Astrocyte of the hippocampus (primary cell): ENCODE measurements around the gene SORBS1.

Experiments
- DNase-seq: peaks from one replicate; pipeline ENCODE4 v3.0.0; 2011; ENCODE audit warnings: low read depth, low spot score

SORBS1 gene

DNA sequence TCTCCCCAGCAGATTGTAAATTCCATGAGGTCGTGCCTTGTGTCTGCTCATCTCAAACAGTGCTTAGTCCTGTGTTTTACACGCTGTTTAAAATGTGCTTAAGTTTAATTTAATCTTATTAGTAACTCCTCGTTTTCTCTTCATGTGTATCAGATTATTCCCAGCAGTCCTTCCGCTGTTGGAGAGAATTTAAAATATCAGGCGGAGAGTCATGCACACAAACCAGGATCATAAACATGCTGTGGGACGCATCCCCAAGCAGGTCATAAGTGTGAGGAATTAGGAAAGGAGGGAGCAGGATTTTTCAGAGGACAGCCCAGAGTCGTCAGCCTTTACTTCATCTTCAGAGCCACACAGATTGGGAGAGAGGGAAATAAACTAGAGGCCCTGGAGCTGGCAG lies 4.2 kb upstream of the SORBS1 start:
- DNase-seq, result no peak

DNA sequence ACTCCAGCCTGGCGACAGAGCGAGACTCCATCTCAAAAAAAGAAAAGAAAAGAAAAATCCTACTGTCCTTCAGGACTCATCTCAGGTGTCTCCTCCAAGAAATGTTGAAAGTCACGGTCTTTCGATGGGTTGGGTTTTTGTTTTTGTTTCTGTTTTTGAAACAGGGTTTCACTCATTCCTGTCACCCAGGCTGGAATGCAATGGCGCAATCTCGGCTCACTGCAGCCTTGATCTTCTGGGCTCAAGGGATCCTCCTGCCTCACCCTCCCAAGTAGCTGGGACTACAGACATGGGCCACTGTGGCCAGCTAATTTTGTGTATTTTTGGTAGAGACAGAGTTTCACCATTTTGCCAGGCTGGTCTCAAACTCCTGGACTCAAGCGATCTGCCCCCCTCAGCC lies 3.1 kb upstream of the SORBS1 start:
- no peak for DNase-seq

DNA sequence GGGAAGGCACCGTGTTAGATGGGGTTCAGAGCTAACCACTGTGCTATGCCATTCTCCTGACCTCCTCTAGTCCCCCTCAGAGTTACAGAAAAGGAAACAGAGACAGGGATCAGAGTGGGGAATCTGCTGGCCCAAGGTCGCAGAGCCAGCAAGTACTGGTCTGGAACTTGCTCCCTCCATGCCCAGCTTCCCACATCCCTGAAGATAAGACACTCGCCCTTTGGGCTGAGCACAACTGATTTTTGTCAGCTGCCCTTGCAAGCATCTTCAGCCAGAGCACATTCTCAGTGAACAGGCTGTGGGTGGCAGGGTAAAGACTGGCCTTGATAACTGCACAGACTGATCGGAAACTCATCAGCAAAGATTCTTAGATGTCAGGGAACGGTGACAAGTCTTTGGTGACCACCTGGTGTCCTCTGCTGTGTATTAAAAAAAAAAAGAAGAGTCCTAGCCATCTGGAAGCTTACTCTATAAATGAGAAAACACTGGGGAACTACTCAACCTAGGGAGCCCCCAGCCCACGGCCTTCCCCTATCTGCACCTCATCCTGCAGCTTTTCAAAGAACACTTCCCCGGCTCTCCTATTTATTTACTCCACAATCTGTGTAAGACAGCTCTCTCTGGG lies 1.3 kb upstream of the SORBS1 start:
- no peak for DNase-seq

DNA sequence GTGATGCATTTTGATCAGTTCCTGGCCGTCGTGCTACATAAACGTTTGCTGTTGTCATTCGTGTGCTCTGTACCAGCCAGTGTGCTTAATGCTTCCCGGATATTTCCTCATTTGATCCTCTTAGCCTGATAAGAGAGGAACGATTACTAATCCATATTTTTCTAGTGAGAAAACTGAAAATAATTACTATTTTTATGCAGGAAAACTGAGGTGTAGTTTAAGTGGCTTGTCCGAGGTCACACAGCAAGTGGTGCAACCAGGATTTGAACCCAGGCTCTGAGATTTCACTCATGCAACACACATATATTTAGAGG lies 650 bp upstream of the SORBS1 start:
- DNase-seq, result no peak

DNA sequence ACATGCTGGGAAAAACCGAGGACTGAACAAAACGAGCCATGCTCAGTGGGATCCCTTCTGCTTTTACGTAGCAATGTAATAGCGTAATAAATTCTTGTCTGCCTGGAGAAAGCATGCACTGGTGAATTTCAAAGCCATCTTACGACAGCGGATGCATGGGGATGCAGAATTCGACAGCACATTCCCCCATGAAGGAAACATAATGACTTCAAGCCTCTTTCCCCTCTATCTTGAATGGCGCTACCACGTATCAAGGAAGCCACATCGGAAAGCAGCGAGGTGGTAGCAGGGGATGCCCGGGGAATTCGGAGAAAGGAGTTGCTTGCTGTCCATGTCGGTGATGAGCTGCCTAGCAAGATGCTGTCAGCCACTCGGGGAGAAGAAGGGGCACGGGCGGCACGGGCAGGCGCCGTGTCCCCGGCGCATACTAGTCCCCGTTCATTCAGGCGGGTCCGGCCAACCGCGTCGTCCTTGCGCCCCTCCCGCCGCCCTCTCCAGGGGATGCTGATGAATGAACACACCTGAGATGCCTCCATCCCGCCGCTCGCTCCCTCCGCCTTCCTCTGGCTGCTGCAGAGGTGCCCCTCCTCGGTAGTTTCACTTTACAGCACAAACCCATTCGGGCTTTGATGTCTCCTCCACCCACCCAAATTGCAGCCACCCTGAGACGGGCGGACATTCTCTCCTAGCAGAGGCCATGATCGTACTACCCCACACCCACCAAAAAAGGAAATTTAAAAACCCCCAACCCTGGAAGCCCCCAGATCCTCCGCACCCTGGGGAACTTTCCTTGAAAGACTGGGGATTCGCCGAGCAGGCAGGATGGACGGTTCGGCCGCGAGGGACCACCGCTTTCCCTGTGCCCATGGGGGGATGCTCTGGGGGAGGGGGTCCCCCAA lies 644 bp downstream of the SORBS1 start:
- DNase-seq, result peak; percentile 58

DNA sequence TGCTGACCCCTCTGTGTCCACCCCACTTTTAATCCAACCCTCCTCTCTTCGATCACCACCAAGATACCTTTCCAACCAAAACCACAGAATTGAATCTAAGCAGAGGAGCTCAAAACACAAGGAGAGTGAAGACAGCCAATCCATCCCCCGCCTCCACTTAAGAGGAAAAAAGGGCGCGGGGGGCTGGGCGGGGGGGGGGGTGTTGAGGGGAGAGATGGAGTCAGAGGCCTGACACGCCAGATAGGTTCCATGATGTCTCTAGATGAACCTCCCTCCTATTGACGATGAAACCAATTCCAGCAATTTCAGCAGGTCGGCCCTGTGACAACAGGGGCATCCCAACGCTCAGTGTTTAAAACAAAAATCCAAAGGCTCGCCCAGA lies 1.3 kb downstream of the SORBS1 start:
- no peak for DNase-seq

DNA sequence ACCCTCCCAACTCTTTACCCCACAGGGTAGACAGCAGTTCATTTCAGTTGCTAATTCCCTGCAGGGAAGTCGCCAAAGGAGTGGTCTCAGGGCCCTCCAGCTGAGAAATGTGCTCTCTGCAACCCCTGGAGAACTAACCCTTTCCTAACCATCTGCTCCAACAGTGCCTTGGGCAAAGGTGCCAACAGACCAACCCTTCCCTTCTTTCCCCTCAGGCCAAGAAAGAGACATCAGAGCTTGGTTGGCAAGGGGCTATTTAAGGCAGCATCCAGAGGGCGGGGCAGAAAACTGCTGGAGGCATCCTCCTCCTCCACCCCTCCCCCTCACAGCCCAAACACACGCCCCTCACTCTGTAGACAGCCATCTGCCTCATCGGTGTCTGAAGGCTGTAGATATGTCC lies 1.7 kb downstream of the SORBS1 start:
- no peak for DNase-seq

DNA sequence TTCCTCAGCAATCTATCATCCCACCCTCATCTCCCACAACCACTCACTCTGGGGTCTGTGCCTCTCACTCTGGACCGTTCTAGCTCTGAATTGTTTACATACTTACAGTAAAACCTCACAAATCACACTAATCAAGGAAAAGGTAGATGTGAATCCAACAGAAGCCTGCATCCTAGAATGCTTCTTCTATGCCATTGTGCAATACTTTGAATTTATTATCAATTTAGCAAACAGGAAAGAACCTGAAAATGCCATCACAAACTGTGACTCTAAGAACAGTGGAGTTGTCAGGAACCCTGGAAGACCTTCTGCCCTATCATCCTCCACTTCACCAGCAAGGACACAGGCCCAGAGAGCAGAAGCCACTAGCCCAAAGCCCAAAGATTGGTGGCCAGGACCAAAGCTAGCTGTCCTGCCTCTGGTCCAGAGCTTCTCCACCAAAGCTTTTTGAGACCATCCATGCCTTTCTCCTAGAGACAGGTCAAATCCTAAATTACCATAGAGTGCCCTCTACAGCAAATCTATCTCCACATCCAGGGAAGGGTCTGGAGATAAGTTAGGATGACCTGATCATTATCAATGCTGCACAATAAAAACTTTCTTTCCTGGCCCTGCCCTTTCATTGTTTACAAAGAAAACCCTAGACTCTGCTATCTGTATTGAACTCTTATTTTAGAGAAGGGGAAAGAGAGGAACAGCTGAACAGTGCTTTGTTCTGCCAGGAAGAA lies 2.4 kb downstream of the SORBS1 start:
- DNase-seq, result no peak

DNA sequence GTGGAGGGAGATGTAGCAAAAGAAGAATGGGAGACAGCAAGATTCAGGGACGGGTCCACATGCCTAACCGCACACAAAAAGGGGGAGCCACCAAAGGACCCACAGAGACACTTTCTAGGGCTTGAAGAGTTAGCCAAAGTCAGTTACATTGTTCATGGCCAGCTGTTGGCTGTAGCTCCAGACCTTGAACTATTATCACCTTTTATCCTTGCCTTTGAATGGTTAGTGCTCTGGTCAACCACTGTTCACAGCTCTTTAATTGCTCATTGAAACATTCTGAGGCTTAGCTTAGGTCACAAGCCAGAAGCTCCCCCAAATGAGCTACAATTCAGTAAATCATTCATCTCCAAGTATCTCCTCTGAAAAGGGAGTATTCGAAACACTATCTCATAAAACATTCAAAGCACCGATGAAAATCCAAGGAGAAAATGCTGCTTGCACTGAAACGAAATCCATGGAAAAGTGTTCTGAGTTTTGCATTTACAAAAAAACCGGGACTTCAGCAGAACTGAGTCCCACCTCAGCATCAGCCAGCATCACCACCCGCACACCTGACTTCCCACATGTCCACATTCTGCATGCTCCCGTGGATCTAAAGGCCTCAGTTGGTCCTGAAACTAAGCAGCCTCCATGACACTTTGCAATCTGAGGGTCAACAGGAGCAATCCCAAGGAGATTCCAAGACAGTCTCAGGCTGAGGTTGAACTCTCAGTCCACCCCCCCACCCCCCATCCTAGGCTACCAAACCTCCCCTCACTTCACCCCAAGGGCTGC lies 4.0 kb downstream of the SORBS1 start:
- DNase-seq, result no peak

DNA sequence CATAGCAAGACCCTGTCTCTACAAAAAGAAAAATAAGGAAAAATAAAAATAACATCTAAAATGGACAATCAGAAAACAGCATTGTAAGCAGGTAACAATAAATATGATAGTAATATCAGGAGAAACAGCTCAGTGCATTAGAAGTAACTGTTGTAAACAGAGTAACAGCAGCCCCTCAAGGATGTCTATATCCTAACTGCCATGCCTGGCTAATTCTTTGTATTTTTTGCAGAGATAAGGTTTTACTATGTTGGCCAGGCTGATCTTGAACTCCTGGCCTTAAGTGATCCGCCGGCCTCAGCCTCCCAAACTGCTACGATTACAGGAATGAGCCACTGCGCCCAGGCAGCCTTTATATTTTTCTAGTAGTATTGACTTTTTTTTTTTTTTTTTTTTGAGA lies 7.5 kb downstream of the SORBS1 start:
- DNase-seq, result no peak

DNA sequence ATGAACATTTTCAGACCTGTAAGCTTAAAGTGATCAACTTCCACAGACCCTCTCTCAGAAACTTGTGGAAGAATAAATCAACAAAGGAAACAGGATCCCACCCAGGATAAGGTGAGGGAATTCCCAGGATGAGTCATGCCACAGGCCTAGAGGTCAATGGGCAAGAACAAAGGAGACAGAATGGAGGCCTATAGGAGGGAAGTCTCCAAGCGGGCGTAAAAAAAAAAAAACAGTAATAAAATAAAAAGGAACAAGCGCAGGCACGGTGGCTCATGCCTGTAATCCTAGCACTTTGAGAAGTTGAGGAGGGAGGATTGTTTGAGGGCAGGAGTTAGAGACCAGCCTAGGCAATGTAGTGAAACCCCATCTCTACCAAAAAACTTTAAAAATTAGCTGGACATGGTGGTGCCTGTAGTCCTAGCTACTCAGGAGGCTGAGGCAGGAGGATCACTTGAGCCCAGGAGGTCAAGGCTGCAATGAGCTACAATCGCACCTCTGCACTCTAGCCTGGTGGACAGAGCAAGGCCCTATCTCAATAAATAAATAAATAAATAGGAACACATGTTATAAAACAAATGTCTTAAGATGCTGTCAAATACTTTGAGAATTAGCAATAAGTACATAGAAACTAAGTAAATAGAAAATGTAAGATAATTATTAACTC lies 8.4 kb downstream of the SORBS1 start:
- peak; percentile 44 for DNase-seq

DNA sequence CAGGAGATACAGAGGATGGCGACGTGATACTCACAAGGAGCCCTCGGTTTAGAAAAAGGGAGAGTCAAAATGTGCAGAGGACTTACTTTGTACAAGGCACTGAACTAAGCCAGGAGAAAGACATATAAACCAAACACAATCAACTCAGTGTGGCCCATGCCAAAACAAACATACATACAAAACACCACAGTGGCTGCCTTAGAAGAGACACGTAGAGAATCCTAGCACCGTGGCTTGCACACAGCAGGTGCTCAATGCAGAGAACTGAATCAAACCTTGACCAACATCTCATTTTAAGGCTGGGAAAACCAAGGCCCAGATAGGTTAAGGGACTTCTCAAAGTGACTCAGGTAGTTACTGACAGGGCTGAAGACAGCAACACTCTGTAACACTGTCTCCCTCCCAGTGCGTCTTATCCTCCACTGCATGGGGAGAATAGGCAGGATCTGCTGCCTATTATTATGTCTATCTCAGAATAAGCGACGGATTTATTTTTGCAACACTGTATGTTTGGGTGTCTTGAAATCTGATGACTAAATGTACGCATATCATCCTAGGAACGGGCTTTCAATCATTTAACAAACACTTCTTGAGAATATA lies 11.0 kb downstream of the SORBS1 start:
- peak; percentile 54 for DNase-seq

DNA sequence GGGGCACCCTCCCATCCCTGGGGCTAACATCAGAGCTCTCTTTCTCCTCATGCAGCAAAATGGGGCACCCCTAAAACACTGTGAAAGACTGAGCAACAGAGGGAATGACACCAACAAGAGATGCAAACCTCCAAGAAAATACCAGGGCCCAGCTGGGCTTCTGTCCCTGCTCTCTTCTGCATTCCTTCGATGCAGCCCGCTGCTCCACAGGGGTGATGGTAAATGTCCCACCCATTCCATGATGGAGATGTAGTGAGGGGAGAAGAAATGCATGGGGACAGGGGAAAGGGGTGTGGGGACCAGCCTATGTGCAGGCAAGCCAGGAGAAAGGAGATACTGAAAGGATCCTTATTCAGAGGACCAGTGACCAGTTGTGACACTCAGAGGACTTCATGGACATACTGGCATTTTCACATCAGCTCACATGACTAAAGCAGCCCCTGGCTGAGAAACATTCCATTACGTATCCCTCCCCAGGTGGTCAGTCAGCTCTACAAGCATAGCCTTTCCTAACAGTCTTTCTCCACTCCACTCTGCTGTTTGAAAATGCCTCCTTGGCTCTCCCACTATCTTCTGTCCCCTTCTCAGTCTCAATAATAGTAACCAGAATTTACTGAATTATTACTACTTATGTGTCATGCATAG lies 13.3 kb downstream of the SORBS1 start:
- DNase-seq, result no peak

DNA sequence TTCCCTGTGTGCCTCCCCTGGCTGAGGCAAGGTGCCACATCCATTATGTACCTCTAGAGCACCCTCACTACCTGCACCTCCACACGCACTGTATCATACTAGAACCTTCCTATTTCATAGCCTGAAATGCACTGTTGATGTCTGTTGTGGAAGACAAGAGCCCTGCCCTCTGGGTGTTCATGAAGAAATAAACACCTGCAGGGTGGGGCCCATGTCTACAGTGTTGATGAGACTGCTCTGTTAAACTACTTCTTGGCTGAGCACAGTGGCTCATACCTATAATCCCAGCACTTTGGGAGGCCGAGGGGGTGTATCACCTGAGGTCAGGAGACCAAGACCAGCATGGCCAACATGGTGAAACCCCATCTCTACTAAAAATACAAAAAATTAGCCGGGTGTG lies 14.0 kb downstream of the SORBS1 start:
- DNase-seq, result no peak

DNA sequence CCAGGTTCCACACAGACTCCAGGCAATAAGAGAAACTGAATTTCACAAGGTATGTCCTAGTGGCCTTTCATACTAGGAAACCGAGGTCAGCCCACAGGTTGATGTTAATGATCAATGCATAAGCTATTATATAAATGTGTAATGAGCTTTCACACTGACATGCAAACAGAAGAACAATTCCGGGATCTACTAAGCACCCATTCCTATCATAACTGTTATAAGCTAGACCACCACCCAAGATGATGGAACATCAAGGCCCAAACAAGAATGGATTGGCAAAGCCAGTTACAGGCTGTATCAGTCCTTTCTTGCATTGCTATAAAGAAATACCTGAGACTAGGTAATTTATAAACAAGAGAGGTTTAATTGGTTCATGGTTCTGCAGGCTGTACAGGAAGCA lies 15.2 kb downstream of the SORBS1 start:
- DNase-seq, result no peak

DNA sequence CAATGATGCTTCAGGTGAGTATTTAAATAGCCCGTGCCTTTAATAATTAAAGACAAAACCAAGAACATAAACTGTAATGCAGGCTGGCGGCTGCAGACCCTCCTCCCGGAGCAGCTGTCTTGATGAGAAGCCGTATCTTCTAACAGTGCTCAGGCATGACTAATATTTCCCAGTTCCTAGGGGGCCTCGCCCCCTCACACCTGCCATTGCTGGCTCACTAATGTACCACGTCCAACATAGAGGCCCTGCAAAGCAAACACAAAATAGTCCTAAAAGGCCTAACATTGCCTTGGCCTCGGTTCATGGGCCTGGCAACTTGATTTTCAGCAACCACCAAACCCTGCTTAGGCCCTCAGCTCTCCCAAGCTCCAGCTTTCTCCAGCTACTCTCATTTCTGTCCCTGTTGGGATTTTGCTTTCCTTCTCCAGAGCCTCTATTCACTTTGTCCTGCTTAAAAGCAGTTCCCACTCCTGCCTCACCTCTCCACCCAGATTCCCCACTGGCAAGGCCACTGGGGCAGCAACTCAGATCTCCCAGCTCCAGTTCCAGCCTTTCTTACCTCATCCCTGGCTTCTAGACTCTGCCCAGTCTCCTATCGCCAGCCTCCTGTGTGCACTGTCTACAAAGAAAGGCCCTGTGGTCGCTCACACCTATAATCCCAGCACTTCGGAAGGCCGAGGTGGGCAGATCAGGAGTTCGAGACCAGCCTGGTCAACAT lies 16.2 kb downstream of the SORBS1 start:
- DNase-seq, result no peak

DNA sequence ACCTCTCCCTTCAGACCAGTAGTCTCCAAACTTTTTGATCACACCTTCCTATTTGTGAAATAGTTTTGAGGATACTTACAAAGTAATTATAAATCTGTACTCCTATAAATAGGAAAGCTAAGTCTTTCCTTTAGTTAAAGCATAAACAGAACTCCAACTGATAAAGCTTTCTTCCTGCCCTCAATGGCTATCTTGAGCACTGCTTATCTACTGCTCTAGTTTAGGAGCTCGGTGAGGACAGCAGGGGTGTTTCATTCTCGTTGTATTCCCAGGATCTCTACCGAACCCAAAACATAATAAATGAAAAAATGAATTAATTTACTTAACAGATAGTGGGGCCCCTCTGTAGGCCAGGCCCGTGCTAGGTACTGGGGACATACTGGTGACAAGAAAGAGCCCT lies 17.7 kb downstream of the SORBS1 start:
- DNase-seq, result no peak

DNA sequence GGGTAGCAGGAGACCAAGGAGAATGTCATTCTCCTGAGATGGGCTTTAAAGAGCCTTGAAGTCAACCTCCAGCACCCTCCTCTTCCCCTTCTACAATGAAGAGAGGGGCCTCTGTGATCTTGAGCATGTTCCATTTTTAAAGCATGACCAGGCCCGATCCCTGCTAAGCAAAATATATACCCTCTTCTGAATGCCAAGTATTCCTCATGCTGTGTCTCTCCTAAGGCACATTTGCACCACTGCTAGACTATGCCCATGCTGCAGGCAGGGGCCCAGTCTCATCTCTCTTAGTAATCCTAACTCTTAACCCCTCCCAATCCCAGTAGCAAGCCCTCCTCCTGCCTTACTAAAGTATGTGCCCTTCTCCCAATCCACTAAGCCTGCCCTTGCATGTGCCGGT lies 18.4 kb downstream of the SORBS1 start:
- DNase-seq, result no peak

DNA sequence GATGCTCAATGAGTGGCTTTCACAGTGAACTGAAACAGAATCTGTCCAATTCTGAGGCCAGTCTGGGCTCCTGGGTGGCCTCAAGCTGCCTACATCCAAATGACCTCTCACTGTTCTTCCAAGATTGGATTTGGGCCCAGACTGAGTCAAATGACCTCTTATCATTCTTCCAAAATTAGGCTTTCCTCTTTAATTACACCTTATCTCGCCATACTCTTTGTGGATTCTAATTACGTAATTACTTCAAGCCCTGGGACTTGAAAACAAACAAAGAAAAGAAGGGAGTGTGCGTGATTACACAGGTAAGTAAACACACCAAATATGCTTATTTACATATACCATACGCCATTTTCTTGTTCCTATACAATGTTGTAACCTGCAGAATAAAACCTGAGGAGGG lies 18.8 kb downstream of the SORBS1 start:
- no peak for DNase-seq

DNA sequence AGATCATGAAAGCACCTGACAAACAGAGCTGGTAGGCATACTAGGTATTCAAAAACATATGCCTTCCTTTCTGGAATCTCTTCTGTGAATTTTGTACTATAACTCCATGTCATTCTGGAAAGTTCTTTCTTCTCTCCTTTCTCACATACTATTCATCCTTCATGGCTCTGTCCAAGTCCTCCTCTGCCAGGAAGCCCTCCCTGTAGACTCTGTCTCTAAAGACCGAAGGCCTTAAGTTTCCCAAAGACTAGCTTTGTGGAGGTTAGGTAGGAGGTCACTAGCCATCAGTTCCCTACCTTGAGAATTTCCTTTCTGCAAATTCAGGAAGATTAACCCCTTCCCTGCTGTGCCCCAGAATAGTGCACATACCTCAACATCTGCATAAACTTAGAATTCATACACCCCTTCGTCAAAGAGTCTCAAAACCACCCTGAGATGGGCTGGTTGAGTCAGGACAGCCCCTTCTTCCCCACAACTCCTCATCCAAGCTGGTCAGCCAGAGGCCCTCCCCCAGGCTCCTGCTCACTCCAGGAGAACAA lies 20.6 kb downstream of the SORBS1 start:
- DNase-seq, result no peak
